Mesodermal cell (in vitro differentiated cells): ENCODE results near the gene MED19.

Source experiments
- H3K27ac ChIP-seq: 2 replicates; pipeline ENCODE4 v1.7.0; 2013; ENCODE audit warnings: mild to moderate bottlenecking, low read depth, low read length, moderate library complexity; ENCODE audit not compliant: severe bottlenecking
- H3K36me3 ChIP-seq: 2 replicates; pipeline ENCODE4 v1.7.1; 2013; ENCODE audit warnings: mild to moderate bottlenecking, low read length, moderate library complexity; ENCODE audit not compliant: control insufficient read depth, insufficient read depth
- H3K4me1 ChIP-seq: one replicate; pipeline ENCODE4 v1.7.1; 2013; ENCODE audit warnings: mild to moderate bottlenecking, low read length; ENCODE audit not compliant: insufficient read depth, control insufficient read depth, poor library complexity, severe bottlenecking
- H3K4me3 ChIP-seq: 2 replicates; pipeline ENCODE4 v1.7.0; 2013; ENCODE audit warnings: low read length, control low read depth, mild to moderate bottlenecking; ENCODE audit not compliant: insufficient read depth, poor library complexity, severe bottlenecking; ENCODE audit errors: extremely low read depth
- H3K9me3 ChIP-seq: 2 replicates; pipeline ENCODE4 v1.7.1; 2013; ENCODE audit warnings: mild to moderate bottlenecking, low read length, moderate library complexity; ENCODE audit not compliant: control insufficient read depth
- WGBS, 2 experiments: methylation state at CpG; one replicate each; pipeline ENCODE4 v1.1.5; 2013; ENCODE audit warnings: missing lambda C conversion rate in 2 of 2; ENCODE audit not compliant: insufficient coverage in 2 of 2; 5-methylcytosine and 5-hydroxymethylcytosine counted together

MED19 gene

GRCh38 chr11:57668434-57668782 is 43.6 kb downstream of the MED19 start:
- peaks cover 7% of the 10 kb centered on the region for H3K4me1 ChIP-seq
- 0% methylated on average over 21 to 26 of the region's 31 CpGs for WGBS, 2 experiments
- peaks cover 32% of the 10 kb centered on the region for H3K36me3 ChIP-seq
- H3K27ac ChIP-seq, result peak overlapping the region; percentile 100
- no peaks in the 10 kb centered on the region for H3K9me3 ChIP-seq
- H3K4me3 ChIP-seq, result peak overlapping the region; percentile 99

- H3K36me3 ChIP-seq, result peaks cover 28% of the 10 kb centered on the region
- H3K27ac ChIP-seq, result peak within 1 kb of the TSS; percentile 100
- WGBS, 2 experiments, result 0% methylated on average over 73 to 95 of the region's 96 CpGs
- H3K9me3 ChIP-seq, result no peaks in the 10 kb centered on the region
- H3K4me3 ChIP-seq, result peak within 1 kb of the TSS; percentile 99
- peaks cover 7% of the 10 kb centered on the region for H3K4me1 ChIP-seq
Measured at GRCh38 chr11:57667736-57668433, 44.1 kb downstream of the MED19 start, which contains the start of gene ZDHHC5. TSS of gene ZDHHC5 (plus strand) at chr11:57668114. CDS start at chr11:57673091, 4,977 bp downstream.

DNA sequence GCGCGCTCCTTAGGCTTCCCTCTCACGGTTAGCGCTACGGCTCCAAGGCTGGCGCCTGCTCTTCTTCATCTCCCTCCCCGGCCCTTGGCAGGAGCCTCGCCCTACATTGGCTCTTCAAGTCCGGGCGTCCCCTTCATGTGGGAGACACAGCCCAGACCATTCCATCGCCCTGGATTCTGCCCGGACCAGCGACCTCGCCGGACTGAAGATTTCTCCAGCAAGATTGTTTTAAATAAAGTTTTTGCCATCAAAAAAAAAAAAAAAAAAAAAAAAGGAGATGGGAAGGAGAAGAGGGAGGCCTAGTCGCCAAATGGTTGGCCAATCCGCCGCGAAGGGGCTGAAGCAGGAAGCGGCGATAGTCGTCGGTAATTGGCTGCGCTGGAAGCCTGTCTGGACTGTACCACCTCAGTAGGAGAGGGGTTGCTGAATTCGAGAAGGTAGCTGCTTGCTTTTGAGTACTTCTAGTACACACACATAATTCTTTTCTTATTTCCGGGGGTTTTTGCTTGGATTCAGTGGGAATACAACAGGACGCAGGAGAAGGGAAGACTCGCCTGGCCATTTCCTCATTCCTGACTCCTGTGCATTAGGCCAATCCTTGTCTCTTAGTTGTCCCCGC is 44.8 kb downstream of the MED19 start:
- no peaks in the 10 kb centered on the region for H3K9me3 ChIP-seq

DNA sequence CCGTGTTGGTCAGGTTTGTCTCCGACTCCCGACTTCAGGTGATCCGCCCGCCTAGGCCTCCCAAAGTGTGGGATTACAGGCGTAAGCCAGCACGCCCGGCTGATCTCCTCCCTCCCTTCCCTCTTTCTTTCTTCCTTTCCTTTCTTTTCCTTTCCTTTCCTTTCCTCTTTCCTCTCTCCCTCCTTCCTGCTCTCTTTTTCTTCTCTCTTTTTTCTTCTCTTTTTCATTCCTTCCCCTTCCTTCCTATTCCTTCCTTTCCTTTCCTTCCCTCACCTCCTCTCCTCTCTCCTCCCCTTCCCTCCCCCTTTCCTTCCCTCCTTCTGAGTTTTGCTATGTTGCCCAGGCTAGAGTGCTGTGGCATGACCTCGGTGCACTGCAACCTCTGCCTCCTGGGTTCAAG is 48.0 kb downstream of the MED19 start:
- Histone ChIP-seq H3K9me3 (no peaks in the 10 kb centered on the region), H3K4me1 (no peaks in the 10 kb centered on the region), H3K27ac (no peak overlapping the region), H3K36me3 (peaks cover 39% of the 10 kb centered on the region), H3K4me3 (no peak overlapping the region)
- WGBS, 2 experiments, result 90 to 92% methylated on average over 7 to 8 of the region's 9 CpGs

More for the DNA sequence above, 44.8 kb downstream of the MED19 start:
- Histone ChIP-seq H3K4me1 (peaks cover 7% of the 10 kb centered on the region), H3K36me3 (peaks cover 28% of the 10 kb centered on the region), H3K27ac (peak overlapping the region; percentile 100), H3K4me3 (peak overlapping the region; percentile 99)
- 0 to 1% methylated on average over 15 to 23 of the region's 29 CpGs for WGBS, 2 experiments

DNA sequence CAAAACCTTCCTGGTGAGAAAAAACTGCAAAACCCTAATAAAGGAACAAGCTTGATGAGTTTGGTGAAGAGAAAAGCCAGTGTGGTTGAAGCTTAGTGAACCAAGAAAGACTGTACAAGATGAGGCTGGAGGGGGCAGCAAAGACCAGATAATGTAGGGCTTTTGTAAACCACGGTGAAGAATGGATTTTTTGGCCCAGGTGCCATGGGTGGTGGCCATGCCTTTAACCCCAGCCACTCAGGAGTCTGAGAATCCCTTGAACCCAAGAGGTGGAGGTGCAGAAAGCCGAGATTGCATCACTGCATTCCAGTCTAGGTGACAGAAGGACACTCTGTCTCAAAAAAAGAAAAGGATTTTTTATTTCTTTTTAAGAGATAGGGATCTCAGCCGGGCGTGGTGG is 49.1 kb downstream of the MED19 start:
- peak overlapping the region; percentile 36 for H3K27ac ChIP-seq
- no peaks in the 10 kb centered on the region for H3K4me1 ChIP-seq
- H3K4me3 ChIP-seq, result no peak overlapping the region
- WGBS, 2 experiments, result 40 to 96% methylated on average over 1 to 4 of the region's 4 CpGs
- H3K36me3 ChIP-seq, result peaks cover 39% of the 10 kb centered on the region
- no peaks in the 10 kb centered on the region for H3K9me3 ChIP-seq

- Histone ChIP-seq H3K36me3 (peaks cover 39% of the 10 kb centered on the region), H3K27ac (no peak overlapping the region), H3K4me3 (no peak overlapping the region), H3K9me3 (no peaks in the 10 kb centered on the region), H3K4me1 (no peaks in the 10 kb centered on the region)
- WGBS, 2 experiments, result 97 to 98% methylated on average over 6 to 11 of the region's 14 CpGs
Measured at GRCh38 chr11:57659669-57660068, 52.3 kb downstream of the MED19 start.

DNA sequence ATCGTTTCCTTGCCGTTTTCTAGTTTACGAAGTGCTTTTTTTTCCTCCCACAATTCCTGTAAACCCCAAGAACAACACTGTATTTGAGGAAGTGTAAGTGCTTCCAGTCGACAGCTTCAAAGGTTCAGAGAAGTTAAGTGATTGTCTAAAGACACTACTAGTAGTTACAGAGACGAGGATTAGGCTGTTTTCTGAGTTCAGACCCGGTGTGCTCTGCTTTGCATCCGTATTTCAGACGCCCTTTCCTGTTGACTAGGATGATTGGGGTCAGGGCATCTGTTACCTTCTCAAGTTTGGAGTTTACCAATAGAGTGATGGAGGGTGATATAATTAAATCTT is 54.0 kb downstream of the MED19 start:
- no peaks in the 10 kb centered on the region for H3K4me1 ChIP-seq
- 0% methylated on average over 3 to 4 of the region's 8 CpGs for WGBS, 2 experiments
- no peak overlapping the region for H3K27ac ChIP-seq
- H3K4me3 ChIP-seq, result peak overlapping the region; percentile 81
- H3K36me3 ChIP-seq, result peaks cover 39% of the 10 kb centered on the region
- no peaks in the 10 kb centered on the region for H3K9me3 ChIP-seq

DNA sequence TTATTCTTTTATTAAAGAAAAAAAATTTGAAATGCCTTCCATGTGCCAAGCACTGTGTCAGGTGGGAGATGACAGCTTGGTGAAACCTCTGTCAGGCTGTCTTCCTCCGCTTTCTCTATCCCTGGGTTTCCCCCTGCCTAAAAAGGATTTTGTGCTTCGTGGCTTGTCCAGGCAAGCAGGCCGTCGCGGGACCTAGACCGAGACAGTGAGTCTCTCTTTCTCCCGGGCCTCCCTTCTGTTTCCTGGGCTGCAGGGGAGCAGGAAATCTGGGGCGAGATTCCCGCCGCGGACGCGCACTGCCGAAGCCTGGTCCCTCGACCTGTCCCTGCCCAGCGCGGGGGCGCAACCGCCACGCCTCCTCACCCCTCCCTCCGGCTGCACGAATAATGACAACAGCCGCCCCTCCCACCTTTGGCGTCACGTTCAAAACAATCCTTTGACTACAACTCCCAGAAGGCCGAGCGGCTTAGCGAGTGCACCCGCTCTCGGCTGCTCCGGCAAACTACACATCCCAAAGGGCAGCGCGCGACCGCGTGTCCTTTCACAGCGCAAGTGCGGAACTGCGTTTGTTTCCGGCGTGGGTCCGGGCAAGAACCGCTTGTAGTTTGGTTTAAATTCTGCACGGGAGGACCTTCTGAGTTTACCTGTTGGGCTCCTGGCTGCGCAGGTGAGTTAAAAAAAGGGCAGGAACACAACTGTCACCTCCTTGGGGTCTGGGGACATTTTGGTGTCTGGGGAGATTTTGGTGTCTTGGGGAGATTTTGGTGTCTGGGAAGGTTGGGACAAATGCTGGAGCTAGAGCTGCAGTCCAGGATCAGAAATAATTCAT is 54.6 kb downstream of the MED19 start, which contains the start of gene CLP1:
Gene CLP1, plus strand, starts transcription at position 569 of the 829 bp plus-strand sequence. CDS start 1,715 bp downstream, outside the sequence.
- Histone ChIP-seq H3K36me3 (peaks cover 33% of the 10 kb centered on the region), H3K4me3 (peak within 1 kb of the TSS; percentile 81), H3K4me1 (no peaks in the 10 kb centered on the region), H3K9me3 (no peaks in the 10 kb centered on the region), H3K27ac (peak within 1 kb of the TSS; percentile 77)
- WGBS, 2 experiments, result 0 to 1% methylated on average over 30 to 40 of the region's 45 CpGs

DNA sequence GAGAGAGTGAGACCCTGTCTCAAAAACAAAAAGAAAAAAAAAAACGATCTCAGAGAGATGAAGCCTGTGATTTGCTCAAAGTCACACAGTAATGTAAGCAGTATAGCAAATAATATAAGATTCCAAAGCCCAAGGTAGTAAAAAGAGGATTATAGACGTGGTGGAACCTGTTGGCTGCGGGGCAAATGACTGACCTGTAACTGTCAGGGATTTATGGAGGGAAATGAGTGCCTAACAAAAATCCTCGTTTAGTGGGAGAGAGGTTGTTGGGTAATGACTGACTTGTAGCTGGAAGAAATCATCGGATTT is 55.2 kb downstream of the MED19 start:
- Histone ChIP-seq H3K4me1 (no peaks in the 10 kb centered on the region), H3K9me3 (no peaks in the 10 kb centered on the region), H3K4me3 (peak overlapping the region; percentile 81), H3K27ac (peak overlapping the region; percentile 77), H3K36me3 (peaks cover 27% of the 10 kb centered on the region)
- WGBS, 2 experiments, result 38 to 67% methylated on average over 2 to 4 of the region's 5 CpGs
